Measurements from ENCODE around the gene NOP58. TPM values are rescaled to one million over a fixed set of nuclear protein-coding genes. Genes with fewer than 3 reads are reported as not detected.

NOP58 gene
- total RNA-seq, 2 experiments from 2014 or later, result 280 to 288 TPM

GRCh38 chr2:202251494-202251893 is 14.1 kb upstream of the NOP58 start:
- Mint-ChIP-seq H3K4me1 (ENCODE audit: low read depth) (no peaks in the 10 kb centered on the region), H3K4me3 (no peak overlapping the region), H3K27me3 (no peaks in the 10 kb centered on the region), H3K36me3 (ENCODE audit: low read depth) (no peaks in the 10 kb centered on the region), H3K27ac (no peak overlapping the region), H3K9me3 (no peaks in the 10 kb centered on the region)
- ChIA-PET CTCF (no interaction called here), POLR2A (no interaction called here)
- intact Hi-C loops (cut with DNase I, micrococcal nuclease), result no loop called here
- TF ChIP-seq CTCF (IDR thresholded peaks at IDR 0.05), result no peak
- Histone ChIP-seq H3K4me3 (ENCODE audit: low read length) (no peak overlapping the region), H3K36me3 (ENCODE audit: insufficient read depth, low read length) (no peaks in the 10 kb centered on the region), H3K27me3 (ENCODE audit: control insufficient read depth in 1 of 2, insufficient read depth in 2 of 2, low read length in 2 of 2) (no peaks in the 10 kb centered on the region), H3K27ac (ENCODE audit: low read depth in 1 of 2, low read length in 2 of 2) (no peak overlapping the region), H3K4me1 (ENCODE audit: insufficient read depth, low read length) (no peaks in the 10 kb centered on the region), H3K9me3 (ENCODE audit: control insufficient read depth in 1 of 2, insufficient read depth in 1 of 2, low read length in 2 of 2) (no peaks in the 10 kb centered on the region)
- DNase-seq (no peak), ATAC-seq (ENCODE audit: poor library complexity) (no peak)

GRCh38 chr2:202261531-202261930 is 4.0 kb upstream of the NOP58 start:
- Histone ChIP-seq H3K27ac (ENCODE audit: low read depth in 1 of 2, low read length in 2 of 2) (no peak overlapping the region), H3K4me3 (ENCODE audit: low read length) (no peak overlapping the region), H3K4me1 (ENCODE audit: insufficient read depth, low read length) (peaks cover 5% of the 10 kb centered on the region), H3K27me3 (ENCODE audit: control insufficient read depth in 1 of 2, insufficient read depth in 2 of 2, low read length in 2 of 2) (no peaks in the 10 kb centered on the region), H3K9me3 (ENCODE audit: control insufficient read depth in 1 of 2, insufficient read depth in 1 of 2, low read length in 2 of 2) (no peaks in the 10 kb centered on the region), H3K36me3 (ENCODE audit: insufficient read depth, low read length) (no peaks in the 10 kb centered on the region)
- ChIA-PET POLR2A (no interaction called here), CTCF (no interaction called here)
- Mint-ChIP-seq H3K4me3 (no peak overlapping the region), H3K4me1 (ENCODE audit: low read depth) (no peaks in the 10 kb centered on the region), H3K27ac (no peak overlapping the region), H3K36me3 (ENCODE audit: low read depth) (no peaks in the 10 kb centered on the region), H3K27me3 (no peaks in the 10 kb centered on the region), H3K9me3 (no peaks in the 10 kb centered on the region)
- ATAC-seq (ENCODE audit: poor library complexity) (no peak), DNase-seq (no peak)
- no peak for TF ChIP-seq CTCF (IDR thresholded peaks at IDR 0.05)
- intact Hi-C loops (cut with DNase I, micrococcal nuclease), result loop anchor here (10.0 kb wide), 4 partner anchors 643 to 1007 kb away; partner anchors contain the start of genes STRADB (in 1 of the 2) and TRAK2 (in 1 of the 2)

- no peaks in the 10 kb centered on the region for H3K27me3 ChIP-seq (ENCODE audit: control insufficient read depth in 1 of 2, insufficient read depth in 2 of 2, low read length in 2 of 2)
- Mint-ChIP-seq H3K27me3 (no peaks in the 10 kb centered on the region), H3K36me3 (ENCODE audit: low read depth) (peaks cover 20% of the 10 kb centered on the region), H3K4me1 (ENCODE audit: low read depth) (peaks cover 32% of the 10 kb centered on the region), H3K4me3 (no peak overlapping the region), H3K27ac (no peak overlapping the region), H3K9me3 (no peaks in the 10 kb centered on the region)
- H3K4me1 ChIP-seq (ENCODE audit: insufficient read depth, low read length), result peaks cover 46% of the 10 kb centered on the region
- intact Hi-C loops (cut with DNase I, micrococcal nuclease), result loop anchor here (2.0 to 10.0 kb wide), 9 partner anchors 13 to 1379 kb away; partner anchors contain the start of genes ALS2 (in 1 of the 2), BMPR2 (in 1 of the 2), NIF3L1 (in 1 of the 2) and PPIL3 (in 1 of the 2)
- H3K27ac ChIP-seq (ENCODE audit: low read depth in 1 of 2, low read length in 2 of 2), result peak overlapping the region in 1 of 2 donors; percentile 99
- no peaks in the 10 kb centered on the region for H3K36me3 ChIP-seq (ENCODE audit: insufficient read depth, low read length)
- ChIA-PET CTCF (interaction anchor here (0.6 to 1.5 kb wide), 2 partner anchors 19 to 548 kb away, joined by 3 read pairs; no protein-coding TSS in a partner anchor), POLR2A (interaction anchor here (0.6 to 4.0 kb wide), 9 partner anchors 11 to 1601 kb away, joined by 3 to 34 read pairs (median 5); partner anchors contain the start of genes CLK1, CYP20A1 and SUMO1)
- no peaks in the 10 kb centered on the region for H3K9me3 ChIP-seq (ENCODE audit: control insufficient read depth in 1 of 2, insufficient read depth in 1 of 2, low read length in 2 of 2)
- no peak for TF ChIP-seq CTCF (IDR thresholded peaks at IDR 0.05)
- peak in 3 of 14 experiments; percentile 37 to 50 (median 37) for DNase-seq
- ATAC-seq (ENCODE audit: poor library complexity), result no peak
- H3K4me3 ChIP-seq (ENCODE audit: low read length), result peak overlapping the region; percentile 97
Observed at GRCh38 chr2:202267495-202267894, 1.9 kb downstream of the NOP58 start.
